SK-N-SH (cell line): ENCODE results near the gene AUTS2.

Source experiments
- ELF1 ChIP-seq: IDR thresholded peaks from 2 replicates; pipeline ENCODE4 v1.4.0; 2012
- EP300 ChIP-seq, 2 experiments: IDR thresholded peaks; 2 replicates each; pipeline versions ENCODE4 v1.4.0 to v1.6.1; 2012; ENCODE audit warnings: borderline replicate concordance in 1 of 2, low read depth in 1 of 2, low read length in 1 of 2
- FOXM1 ChIP-seq: IDR thresholded peaks from 2 replicates; pipeline ENCODE4 v1.4.0; 2012; ENCODE audit warnings: low read depth, mild to moderate bottlenecking
- MXI1 ChIP-seq: IDR thresholded peaks from 2 replicates; pipeline ENCODE4 v1.6.1; 2012; ENCODE audit warnings: mild to moderate bottlenecking, low read depth, low read length, improper control_type of control experiment
- NRF1 ChIP-seq: IDR thresholded peaks from 2 replicates; pipeline ENCODE4 v1.6.1; 2012; ENCODE audit warnings: low read depth, mild to moderate bottlenecking, low read length
- POLR2AphosphoS5 ChIP-seq: IDR thresholded peaks from 2 replicates; pipeline ENCODE4 v1.6.1; 2012; ENCODE audit warnings: low read depth, low read length
- RAD21 ChIP-seq: IDR thresholded peaks from 2 replicates; pipeline ENCODE4 v1.6.1; 2012; ENCODE audit warnings: mild to moderate bottlenecking, low read length
- SIN3A ChIP-seq: IDR thresholded peaks from 2 replicates; pipeline ENCODE4 v1.6.1; 2012; ENCODE audit warnings: low read depth, mild to moderate bottlenecking, low read length, moderate library complexity, borderline replicate concordance
- TF ChIP-seq, protein P1 (sequence below): fragments of 200-600 bp; sonication (generic); IDR thresholded peaks from 2 replicates; pipeline ENCODE4 v1.6.1; 2017; ENCODE audit warnings: antibody characterized with exemption, mild to moderate bottlenecking, moderate library complexity
- TF ChIP-seq, protein P2 (sequence below): IDR thresholded peaks from 2 replicates; pipeline ENCODE4 v1.4.0; 2012; ENCODE audit warnings: low read depth
- TF ChIP-seq, protein P3 (sequence below): IDR thresholded peaks from 2 replicates; pipeline ENCODE4 v1.6.1; 2012; ENCODE audit warnings: mild to moderate bottlenecking, low read depth, low read length, moderate library complexity
- TF ChIP-seq, protein P4 (sequence below): IDR thresholded peaks from 2 replicates; pipeline ENCODE4 v1.4.0; 2012; ENCODE audit warnings: low read depth, borderline replicate concordance

DNA sequence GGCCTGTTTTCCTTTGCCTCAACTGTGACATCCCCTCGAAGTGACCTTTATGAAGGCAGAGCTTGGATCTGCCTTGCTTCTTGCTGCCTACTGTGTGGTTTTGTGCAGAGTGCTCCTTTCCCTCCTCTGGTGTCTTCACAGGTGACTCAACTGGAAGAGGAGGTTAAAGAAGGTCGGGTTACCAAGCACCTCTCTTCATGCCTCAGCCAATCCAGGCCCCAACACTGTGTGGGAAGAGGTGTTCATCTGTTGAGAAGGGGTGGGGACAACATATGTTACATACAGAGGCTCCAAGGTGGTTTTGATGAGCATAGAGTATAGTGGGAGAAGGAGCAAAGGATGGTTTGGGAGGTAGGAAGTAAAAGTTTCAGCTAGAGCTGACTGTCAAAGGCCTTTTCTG lies 155.7 kb downstream of the AUTS2 start:
- TF ChIP-seq, protein P1, sequence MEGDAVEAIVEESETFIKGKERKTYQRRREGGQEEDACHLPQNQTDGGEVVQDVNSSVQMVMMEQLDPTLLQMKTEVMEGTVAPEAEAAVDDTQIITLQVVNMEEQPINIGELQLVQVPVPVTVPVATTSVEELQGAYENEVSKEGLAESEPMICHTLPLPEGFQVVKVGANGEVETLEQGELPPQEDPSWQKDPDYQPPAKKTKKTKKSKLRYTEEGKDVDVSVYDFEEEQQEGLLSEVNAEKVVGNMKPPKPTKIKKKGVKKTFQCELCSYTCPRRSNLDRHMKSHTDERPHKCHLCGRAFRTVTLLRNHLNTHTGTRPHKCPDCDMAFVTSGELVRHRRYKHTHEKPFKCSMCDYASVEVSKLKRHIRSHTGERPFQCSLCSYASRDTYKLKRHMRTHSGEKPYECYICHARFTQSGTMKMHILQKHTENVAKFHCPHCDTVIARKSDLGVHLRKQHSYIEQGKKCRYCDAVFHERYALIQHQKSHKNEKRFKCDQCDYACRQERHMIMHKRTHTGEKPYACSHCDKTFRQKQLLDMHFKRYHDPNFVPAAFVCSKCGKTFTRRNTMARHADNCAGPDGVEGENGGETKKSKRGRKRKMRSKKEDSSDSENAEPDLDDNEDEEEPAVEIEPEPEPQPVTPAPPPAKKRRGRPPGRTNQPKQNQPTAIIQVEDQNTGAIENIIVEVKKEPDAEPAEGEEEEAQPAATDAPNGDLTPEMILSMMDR: no peak
- TF ChIP-seq FOXM1 (no peak), EP300 (IDR thresholded peaks at IDR 0.05; ENCODE audit: borderline replicate concordance in 1 of 2, low read depth in 1 of 2, low read length in 1 of 2) (no peak), SIN3A (no peak), ELF1 (no peak), MXI1 (no peak), POLR2AphosphoS5 (no peak), NRF1 (no peak), RAD21 (no peak)
- TF ChIP-seq, protein P2, sequence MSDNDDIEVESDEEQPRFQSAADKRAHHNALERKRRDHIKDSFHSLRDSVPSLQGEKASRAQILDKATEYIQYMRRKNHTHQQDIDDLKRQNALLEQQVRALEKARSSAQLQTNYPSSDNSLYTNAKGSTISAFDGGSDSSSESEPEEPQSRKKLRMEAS: no peak
- TF ChIP-seq, protein P3, sequence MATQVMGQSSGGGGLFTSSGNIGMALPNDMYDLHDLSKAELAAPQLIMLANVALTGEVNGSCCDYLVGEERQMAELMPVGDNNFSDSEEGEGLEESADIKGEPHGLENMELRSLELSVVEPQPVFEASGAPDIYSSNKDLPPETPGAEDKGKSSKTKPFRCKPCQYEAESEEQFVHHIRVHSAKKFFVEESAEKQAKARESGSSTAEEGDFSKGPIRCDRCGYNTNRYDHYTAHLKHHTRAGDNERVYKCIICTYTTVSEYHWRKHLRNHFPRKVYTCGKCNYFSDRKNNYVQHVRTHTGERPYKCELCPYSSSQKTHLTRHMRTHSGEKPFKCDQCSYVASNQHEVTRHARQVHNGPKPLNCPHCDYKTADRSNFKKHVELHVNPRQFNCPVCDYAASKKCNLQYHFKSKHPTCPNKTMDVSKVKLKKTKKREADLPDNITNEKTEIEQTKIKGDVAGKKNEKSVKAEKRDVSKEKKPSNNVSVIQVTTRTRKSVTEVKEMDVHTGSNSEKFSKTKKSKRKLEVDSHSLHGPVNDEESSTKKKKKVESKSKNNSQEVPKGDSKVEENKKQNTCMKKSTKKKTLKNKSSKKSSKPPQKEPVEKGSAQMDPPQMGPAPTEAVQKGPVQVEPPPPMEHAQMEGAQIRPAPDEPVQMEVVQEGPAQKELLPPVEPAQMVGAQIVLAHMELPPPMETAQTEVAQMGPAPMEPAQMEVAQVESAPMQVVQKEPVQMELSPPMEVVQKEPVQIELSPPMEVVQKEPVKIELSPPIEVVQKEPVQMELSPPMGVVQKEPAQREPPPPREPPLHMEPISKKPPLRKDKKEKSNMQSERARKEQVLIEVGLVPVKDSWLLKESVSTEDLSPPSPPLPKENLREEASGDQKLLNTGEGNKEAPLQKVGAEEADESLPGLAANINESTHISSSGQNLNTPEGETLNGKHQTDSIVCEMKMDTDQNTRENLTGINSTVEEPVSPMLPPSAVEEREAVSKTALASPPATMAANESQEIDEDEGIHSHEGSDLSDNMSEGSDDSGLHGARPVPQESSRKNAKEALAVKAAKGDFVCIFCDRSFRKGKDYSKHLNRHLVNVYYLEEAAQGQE: no peak
- TF ChIP-seq, protein P4, sequence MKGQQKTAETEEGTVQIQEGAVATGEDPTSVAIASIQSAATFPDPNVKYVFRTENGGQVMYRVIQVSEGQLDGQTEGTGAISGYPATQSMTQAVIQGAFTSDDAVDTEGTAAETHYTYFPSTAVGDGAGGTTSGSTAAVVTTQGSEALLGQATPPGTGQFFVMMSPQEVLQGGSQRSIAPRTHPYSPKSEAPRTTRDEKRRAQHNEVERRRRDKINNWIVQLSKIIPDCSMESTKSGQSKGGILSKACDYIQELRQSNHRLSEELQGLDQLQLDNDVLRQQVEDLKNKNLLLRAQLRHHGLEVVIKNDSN: no peak
